NT2/D1 (cell line): ENCODE data around the gene RALBP1.

Experiments
- YY1 ChIP-seq: IDR thresholded peaks from 2 replicates; pipeline ENCODE4 v1.6.1; 2011; ENCODE audit not compliant: insufficient read length, insufficient read depth
- ZNF274 ChIP-seq: IDR thresholded peaks from 2 replicates; pipeline ENCODE4 v1.6.1; 2011; ENCODE audit warnings: mild to moderate bottlenecking, low read depth, low read length

DNA sequence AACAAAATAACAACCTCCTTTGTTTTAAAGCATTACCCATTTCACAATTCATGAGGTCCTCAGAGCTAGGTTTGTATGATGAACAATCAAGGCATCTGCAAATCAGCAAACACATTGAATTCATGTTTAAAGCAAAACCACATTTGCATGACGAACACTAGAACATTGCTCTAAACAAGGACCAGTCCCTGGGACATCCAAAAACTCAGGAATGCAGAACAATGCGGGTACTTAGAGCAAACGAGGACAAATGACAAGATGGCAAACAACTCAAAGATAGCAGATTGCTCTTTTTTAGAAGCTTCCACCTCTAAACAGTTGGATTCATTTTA is 45.7 kb upstream of the RALBP1 start:
- TF ChIP-seq YY1 (no peak), ZNF274 (no peak)
